ENCODE measurements around the gene TM9SF1.

TM9SF1 gene

DNA sequence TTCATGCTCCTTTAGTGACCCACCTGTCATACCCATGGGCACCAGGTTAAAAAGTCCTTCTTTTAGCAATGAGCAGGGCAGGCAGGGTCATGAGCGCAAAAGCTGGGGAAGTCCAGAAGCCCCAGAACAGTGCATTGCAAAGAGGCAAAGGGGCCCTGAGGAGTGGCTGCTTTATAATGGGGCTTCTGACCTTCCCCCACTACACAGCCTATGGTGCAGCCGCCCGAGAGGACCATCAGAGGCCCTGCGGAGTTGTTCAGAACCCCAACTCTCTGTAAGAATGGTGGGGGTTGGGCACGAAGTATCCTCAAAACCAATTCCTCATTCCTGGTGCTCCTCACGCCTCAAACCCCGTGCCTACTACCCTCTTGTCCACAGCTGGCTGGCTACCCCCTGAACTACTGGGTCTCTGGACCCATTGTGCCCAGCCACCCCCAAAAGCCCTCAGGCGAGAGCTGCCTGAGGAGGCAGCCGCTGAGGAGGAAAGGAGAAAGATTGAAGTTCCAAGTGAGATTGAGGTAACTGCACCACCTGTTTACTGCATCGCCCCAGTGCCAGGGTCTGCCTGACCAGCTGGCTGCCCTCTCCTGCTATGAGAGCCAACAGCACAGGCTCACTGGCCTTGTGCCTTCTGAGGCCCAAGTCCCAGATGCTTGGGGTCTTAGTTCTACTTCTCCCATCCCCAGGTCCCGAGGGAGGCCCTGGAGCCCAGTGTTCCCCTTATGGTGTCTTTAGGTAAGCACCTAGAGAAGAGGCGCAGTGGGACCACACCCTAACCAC, 16.7 kb downstream of the TM9SF1 start:
- DNase-seq: no peak

DNA sequence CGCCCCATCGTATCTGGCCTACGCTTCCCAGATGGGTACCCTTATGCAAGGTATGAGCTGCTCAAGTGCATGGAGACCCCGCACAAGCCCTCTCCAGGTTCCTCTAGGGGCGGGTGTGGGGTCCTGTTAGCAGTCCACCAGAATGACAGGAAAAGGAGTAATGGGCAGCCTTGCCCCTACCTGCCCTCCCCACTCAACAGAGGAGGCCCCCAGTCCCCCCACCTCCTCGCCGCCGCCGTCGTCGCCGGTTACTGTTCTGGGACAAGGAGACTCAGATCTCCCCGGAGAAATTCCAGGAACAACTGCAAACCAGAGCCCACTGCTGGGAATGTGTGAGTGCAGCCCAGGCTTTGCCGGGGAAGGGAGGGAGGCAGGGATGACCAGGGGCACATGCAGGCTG, 17.4 kb downstream of the TM9SF1 start:
- no peak for DNase-seq

DNA sequence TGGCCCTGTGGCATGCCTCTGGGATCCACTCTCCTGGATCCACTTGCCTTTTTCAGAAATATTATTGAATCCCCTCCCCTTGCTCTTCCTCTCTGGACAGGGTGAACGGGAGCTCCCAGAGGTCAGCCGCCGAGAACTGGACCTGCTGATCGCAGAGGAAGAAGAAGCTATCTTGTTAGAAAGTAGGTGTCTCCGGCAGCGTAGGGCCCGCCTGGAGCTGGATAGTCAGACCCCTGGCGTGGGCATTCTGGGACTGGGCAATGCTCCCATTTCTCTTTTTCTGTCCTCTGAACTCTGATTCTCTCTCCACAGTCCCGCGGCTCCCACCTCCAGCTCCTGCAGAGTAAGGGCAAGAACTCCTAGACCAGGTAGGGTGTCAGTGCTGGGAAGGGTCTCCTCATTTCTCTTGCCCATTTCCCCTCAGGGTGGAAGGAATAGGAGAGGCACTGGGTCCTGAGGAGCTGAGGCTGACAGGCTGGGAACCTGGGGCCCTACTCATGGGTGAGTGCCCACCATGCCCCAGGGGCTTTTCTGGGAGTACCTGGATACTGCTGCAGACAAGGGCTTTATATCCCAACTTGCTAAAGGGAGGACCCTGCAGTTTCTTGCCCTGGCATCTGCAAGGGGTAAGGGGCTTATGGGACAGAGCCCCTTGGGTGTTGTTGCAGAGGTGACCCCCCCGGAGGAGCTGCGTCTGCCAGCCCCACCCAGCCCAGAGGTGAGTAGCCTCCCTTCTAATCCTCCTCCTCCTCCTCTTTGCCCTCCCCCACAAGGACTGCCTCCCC, 18.0 kb downstream of the TM9SF1 start:
- DNase-seq: no peak

DNA sequence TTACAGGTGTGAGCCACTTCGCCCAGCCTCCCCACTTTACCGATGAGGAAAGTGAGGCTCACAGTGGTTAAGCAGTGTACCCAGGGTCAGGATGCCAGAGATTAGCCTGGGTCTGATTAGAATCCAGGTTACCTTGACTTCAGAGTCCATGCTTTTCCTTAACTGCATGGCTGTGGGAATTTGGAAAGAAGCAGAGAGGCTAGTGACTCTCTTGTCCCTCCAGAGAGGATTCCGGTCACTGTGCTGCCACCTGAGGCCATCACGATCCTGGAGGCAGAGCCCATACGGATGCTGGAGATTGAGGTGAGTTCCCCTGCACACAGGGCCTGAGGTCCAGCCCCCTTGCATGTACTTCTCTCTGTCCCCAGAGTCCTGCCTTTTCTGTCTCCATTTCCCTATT, 18.6 kb downstream of the TM9SF1 start:
- DNase-seq: no peak

DNA sequence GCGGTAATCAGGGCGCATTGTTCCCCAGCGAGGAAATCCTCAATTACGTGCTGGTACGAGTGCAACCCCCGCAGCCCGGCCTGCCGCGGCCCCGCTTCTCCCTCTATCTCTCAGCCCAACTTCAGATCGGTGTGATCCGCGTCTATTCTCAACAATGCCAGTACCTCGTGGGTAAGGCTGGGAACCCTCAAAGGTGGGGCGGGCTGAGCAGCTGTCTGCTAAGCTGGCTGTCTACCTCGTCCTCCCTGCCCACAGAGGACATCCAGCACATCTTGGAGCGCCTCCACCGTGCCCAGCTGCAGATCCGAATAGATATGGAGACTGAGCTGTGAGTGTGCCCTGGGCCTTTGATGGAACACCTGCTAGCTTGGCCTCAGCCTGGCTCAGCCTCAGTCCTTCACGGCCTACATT, 22.4 kb downstream of the TM9SF1 start:
- no peak for DNase-seq

DNA sequence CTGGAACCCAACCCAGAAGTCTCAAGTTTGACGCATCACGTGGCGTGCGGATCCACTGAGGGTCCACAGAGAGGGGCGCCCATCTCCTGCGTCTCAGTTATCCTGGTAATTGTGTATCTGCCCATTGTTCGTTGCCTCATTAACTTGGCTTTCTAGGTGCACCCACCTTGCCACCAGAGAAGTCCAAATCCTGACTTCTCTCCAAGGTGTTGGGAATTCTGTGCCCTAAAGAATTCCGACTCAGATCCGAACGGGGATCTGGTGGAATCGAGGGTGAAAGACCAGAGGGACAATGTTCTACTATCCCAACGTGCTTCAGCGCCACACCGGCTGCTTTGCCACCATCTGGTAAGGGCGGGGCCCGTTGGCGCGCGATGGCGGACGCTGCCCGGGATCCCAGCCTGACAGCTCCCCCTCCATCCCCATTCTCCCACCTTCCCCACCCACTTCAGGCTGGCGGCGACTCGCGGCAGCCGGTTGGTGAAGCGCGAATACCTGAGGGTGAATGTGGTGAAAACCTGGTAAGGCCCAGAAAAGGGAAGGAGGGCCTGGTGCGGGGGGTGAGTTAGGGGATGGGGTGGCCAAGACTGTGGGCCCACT, 22.9 kb downstream of the TM9SF1 start:
- peak; percentile 16 for DNase-seq

DNA sequence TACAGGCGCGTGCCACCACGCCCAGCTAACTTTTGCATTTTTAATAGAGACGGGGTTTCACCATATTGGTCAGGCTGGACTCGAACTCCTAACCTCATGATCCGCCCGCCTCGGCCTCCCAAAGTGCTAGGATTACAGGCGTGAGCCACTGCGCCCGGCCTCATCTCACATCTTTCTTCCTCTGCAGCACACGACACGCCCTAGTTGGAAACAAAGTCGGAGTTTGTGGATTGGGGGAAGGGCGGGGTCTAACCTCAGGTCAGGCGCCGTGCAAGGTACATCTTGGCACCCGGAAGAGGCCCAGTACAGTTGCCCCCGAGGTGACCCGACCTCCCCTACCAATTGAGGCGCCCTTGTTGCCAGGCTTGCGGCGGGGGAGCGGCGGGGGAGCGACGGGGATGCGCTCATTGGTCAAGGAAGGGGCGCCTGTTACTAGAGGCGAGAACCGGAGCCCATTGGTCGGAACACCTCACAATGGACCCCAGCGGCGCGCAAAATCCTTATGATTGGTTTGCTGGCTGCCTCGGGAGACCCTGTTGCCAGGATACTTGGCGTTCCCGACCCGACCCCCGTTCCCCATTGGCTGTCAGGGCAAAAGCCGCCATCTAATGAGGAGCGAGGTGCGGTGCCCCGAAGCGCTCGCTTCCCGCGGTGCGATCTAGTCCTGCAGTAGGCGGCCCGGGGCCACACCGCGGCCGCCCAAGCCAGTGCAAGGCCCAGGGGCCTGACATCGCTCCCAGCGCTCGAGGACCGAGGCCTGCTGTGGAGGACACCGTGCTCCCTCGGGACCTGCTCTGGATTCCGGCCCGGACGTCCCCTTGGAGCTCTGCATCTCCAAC, 23.6 kb downstream of the TM9SF1 start, which contains the start of gene REC8:
TSS of gene REC8 (plus strand) at position 659 of the 839 bp plus-strand sequence. CDS start 473 bp downstream, outside the sequence.
- DNase-seq: peak; percentile 81

DNA sequence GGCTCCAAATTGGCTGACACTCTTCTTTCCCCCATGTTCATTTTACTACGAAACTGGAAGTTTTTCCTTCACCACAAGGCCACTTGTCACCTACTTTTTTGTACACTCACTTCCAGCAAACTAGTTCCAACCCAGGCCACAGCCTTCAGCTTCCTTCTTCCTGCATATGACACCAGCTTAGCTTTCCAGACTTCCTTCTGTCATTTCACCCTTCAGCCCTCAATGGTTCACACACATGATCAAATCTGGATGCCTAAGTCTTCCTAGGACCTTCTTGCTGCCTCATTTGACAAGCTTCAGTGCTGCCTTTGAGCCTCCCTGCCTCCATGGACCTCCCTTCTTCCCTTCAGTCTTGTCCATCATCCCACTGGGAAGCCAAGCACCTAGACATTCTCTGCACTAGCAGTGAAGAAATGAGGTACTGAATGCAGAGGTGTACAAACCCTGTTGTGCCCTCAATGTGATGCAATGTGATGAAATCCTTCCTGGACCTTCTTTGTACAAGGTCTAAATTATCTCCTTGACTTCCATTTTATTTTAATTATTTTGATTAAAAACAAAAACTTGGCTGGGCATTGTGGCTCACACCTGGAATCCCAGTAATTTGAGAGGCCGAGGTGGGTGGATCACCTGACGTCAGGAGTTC, 27.6 kb downstream of the TM9SF1 start:
- DNase-seq: no peak

DNA sequence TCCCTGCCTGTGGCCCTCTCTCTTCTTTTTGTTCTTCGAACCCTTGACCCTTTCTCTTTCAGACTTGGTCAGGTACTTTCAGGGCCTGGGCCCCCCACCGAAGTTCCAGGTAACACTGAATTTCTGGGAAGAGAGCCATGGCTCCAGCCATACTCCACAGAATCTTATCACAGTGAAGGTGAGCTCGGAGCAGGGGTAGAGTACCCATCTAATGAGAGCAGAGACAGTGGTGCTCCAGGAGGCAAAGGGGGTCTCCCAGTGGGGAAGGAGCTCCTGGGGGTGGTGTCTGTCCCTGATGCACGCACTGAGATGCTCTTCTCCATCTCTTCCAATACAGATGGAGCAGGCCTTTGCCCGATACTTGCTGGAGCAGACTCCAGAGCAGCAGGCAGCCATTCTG, 29.5 kb downstream of the TM9SF1 start:
- no peak for DNase-seq

DNA sequence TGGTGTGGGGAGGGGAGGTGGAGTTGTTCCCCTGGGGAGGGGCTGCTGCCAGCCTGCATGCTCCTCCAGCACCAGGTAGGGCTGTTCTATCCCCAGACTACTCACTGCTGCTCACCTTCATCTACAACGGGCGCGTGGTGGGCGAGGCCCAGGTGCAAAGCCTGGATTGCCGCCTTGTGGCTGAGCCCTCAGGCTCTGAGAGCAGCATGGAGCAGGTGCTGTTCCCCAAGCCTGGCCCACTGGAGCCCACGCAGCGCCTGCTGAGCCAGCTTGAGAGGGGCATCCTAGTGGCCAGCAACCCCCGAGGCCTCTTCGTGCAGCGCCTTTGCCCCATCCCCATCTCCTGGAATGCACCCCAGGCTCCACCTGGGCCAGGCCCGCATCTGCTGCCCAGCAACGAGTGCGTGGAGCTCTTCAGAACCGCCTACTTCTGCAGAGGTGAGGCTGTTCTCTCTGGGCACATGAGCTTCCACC, 30.7 kb downstream of the TM9SF1 start:
- DNase-seq: no peak

DNA sequence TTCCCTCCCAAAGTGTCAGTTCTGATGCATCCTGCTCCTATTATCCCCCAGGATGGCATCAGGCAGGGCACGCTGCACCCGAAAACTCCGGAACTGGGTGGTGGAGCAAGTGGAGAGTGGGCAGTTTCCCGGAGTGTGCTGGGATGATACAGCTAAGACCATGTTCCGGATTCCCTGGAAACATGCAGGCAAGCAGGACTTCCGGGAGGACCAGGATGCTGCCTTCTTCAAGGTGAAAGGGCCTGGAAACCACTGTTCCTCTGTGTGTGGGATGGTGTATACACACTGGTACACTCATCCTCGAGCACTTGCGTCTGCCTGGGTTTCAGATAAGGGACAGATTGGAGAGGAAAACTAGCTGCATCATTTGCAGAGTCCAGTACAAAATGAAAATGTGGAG, 33.1 kb downstream of the TM9SF1 start:
- peak; percentile 20 for DNase-seq

DNA sequence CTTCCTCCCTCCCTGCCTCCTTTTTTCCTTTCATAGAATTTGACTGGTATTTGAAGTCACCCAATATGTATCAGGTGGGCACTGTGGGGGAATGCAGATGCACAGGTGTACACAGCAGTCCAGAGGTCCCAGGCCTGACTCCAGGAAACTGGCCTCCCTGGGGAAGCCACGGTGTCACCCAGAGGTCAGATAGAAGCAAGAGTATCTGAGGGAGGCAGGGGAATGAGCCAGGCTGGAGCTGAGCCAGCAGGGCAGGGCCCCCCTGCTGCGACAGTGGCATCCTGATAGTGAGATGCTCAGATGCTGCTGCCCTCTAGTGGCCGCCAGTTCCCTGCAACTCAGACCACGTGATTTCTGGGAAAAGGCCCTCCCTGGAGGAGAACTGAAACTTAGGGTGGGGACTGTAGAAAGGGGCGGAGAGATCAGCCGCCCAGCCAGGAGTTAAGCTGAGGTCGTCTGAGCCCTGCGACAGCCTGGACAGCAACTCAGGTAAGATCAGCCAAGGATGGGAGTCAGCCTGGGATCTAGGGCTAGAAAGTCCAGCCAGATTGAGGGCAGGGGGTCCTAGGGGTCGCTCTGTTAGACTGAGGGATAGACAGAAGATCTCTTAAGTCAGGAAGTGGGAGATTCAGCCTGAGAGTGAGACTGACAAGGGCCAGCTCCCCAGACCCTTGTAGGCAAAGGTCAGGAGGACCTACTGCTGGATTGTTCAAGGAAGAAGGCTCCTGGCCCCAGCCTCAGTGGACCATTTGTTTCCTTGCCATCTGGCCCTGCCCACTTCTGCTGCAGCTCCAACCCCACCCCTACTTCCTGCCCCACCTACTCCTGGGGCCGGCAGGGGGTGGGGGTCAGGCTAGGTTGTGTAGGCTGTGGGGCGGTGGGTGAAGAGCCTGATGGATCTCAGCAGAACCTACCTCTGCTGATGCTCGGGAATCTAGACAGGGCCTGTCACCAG, 34.1 kb downstream of the TM9SF1 start, which contains the start of gene IRF9:
TSS of gene IRF9 (plus strand) at position 416 of the 955 bp plus-strand sequence. CDS start 880 bp downstream, outside the sequence.
- DNase-seq: peak; percentile 98

DNA sequence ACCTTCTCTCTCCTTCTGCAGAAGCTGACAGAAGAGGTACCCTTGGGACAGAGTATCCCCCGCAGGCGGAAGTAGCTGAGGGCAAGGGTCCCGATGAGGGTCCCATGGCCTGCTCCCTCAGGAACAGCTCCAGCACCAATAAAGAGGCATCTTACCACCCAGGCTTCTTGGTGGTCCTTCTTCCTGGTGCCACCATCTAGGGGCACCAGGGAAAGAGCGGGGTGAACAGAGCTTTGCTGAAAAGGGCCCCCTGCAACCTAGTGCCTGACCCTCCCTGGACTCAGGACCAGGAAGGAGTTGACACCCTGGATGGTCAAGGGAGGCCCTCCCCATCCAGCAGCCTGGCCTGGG, 34.8 kb downstream of the TM9SF1 start:
- no peak for DNase-seq

DNA sequence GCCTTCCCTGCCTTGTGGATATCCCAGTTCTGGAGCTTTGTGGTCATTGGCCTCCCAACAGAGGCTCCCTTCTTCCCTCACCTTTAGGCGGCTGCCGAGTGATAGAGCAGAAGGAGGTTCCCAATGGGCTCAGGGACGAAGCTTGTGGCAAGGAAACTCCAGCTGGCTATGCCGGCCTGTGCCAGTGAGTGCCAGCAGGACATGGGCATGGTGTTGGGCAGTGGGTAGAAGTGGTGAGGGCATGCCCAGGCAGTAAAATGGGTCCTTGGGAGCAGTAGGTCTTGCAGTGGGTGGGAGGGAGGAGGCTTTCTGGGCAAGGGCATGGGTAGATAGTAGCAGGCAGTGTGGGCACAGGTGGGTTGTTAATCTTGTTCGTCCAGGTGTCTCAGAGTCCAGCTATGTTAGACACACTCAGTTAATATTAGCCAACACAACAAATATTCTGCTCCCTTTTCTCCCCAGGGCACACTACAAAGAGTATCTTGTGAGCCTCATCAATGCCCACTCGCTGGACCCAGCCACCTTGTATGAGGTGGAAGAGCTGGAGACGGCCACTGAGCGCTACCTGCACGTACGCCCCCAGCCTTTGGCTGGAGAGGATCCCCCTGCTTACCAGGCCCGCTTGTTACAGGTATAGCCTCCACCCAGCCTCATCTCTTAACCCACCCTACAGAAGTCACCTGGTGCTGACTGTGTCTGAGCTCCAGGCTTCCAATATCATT, 35.3 kb downstream of the TM9SF1 start:
- no peak for DNase-seq

DNA sequence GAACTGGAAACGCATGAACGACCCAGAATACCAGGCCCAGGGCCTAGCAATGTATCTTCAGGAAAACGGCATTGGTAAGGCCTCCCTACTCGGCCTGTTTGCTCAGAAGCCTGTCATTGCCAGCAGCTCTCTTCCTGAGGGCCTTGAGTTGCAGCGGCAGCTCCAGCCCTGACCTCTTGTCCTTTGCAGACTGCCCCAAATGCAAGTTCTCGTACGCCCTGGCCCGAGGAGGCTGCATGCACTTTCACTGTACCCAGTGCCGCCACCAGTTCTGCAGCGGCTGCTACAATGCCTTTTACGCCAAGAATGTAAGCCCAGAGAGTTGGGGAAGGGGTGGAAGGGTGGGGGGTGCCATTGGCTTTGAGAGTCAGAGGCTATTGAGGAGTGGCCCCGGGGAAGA, 37.9 kb downstream of the TM9SF1 start:
- DNase-seq: no peak

DNA sequence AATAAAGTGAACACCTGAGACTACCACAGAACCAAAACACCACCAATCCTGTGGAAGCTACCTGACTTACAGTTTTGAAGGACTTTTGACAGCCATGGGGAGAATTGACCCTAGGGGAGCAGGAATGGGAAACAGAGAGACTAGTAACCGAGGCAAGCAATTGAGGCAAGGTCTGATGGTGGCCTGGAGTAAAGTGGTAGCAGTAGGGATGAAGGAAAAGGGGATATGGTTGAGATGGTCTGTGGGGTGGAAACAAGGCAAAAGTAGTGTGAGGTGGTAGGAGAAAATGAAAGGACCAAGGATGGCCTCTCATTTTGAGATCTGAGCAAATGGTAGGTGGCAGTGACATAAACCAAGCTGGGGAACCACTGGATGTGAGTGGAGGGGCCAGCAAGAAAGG, 38.4 kb downstream of the TM9SF1 start:
- DNase-seq: no peak

DNA sequence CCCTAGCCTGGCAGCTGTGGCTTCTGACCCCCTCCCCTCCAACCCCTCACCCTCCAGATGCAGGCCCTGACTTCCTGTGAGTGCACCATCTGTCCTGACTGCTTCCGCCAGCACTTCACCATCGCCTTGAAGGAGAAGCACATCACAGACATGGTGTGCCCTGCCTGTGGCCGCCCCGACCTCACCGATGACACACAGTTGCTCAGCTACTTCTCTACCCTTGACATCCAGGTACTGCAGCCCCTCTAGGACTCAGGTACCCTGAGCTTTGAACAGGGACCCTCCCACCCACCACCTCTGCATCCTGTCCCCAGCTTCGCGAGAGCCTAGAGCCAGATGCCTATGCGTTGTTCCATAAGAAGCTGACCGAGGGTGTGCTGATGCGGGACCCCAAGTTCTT, 40.1 kb downstream of the TM9SF1 start:
- DNase-seq: no peak

DNA sequence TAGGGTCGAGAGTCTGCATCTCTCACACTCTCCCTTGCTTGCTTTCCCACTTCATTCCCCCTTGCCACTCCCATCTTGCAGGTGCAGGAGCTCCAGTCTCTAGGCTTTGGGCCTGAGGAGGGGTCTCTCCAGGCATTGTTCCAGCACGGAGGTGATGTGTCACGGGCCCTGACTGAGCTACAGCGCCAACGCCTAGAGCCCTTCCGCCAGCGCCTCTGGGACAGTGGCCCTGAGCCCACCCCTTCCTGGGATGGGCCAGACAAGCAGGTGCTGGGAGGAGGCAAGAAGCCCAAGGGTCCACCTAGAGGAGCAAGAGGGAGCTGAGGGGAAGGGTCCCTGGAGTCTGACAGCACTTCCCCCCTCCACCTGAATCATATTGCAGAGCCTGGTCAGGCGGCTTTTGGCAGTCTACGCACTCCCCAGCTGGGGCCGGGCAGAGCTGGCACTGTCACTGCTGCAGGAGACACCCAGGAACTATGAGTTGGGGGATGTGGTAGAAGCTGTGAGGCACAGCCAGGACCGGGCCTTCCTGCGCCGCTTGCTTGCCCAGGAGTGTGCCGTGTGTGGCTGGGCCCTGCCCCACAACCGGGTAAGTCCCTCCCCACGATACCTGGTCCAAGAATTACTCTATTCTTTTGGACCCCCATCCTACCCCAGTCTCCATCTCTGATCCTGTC, 43.7 kb downstream of the TM9SF1 start:
- DNase-seq: no peak

DNA sequence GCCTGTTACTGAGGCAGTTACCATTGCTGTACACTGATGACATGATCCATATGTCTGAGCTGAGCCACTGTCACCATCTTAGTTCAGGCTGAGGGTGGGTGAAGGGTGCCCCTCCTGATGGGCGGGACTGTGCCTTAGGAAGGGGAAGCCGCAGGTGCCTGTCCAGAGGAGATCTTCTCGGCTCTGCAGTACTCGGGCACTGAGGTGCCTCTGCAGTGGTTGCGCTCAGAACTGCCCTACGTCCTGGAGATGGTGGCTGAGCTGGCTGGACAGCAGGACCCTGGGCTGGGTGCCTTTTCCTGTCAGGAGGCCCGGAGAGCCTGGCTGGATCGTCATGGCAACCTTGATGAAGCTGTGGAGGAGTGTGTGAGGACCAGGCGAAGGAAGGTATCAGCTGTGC, 44.2 kb downstream of the TM9SF1 start:
- no peak for DNase-seq

DNA sequence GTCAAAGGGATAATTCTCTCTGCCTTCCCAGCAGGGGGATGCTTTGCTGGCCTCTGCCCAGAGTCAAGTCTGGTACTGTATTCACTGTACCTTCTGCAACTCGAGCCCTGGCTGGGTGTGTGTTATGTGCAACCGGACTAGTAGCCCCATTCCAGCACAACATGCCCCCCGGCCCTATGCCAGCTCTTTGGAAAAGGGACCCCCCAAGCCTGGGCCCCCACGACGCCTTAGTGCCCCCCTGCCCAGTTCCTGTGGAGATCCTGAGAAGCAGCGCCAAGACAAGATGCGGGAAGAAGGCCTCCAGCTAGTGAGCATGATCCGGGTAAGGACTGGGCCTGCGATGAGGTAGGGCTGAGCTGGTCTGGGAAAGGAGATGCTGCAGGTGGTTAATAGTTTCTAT, 44.7 kb downstream of the TM9SF1 start:
- DNase-seq: no peak

Data from CD4-positive, alpha-beta T cell treated with Interleukin-17A for 4 hours (primary cell).